Ectodermal cell (in vitro differentiated cells): ENCODE measurements around the gene BPI.

Source experiments
- H3K27ac ChIP-seq: 2 replicates; pipeline ENCODE4 v1.7.0; 2013; ENCODE audit warnings: mild to moderate bottlenecking, low read depth, low read length; ENCODE audit not compliant: insufficient read depth, poor library complexity, severe bottlenecking
- H3K27me3 ChIP-seq: 2 replicates; pipeline ENCODE4 v1.7.0; 2013; ENCODE audit warnings: mild to moderate bottlenecking, low read length; ENCODE audit not compliant: insufficient read depth, control insufficient read depth, poor library complexity, severe bottlenecking
- H3K36me3 ChIP-seq: one replicate; pipeline ENCODE4 v1.7.0; 2013; ENCODE audit warnings: low read length; ENCODE audit not compliant: control insufficient read depth, insufficient read depth
- H3K4me1 ChIP-seq: one replicate; pipeline ENCODE4 v1.7.0; 2013; ENCODE audit warnings: low read length; ENCODE audit not compliant: control insufficient read depth, insufficient read depth
- H3K4me3 ChIP-seq: 2 replicates; pipeline ENCODE4 v1.7.0; 2013; ENCODE audit warnings: low read depth, low read length, control low read depth; ENCODE audit not compliant: insufficient read depth
- H3K9me3 ChIP-seq: 2 replicates; pipeline ENCODE4 v1.7.0; 2013; ENCODE audit warnings: mild to moderate bottlenecking, low read length, moderate library complexity; ENCODE audit not compliant: control insufficient read depth
- WGBS, 2 experiments: methylation state at CpG; one replicate each; pipeline ENCODE4 v1.1.7; 2013; ENCODE audit warnings: missing lambda C conversion rate in 2 of 2; 5-methylcytosine and 5-hydroxymethylcytosine counted together

The BPI gene

DNA sequence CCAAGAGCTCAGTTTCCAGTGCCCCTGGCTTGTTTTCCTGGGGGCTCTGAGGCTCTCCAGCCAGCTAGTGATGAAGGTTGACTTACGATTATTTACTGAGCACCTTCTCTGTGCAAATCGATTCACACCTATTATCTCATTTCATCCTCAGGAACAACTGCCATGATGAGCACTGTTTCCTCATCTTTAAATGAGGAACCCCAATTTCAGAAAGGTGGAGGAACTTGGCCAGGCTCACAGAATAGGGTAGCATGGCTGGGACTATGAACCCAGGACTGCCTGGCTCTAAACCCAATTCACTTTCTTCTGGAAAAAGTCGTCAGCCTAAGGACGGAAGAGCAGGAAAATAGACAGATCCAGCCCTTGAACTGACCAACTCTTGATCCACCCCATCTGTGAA lies 3.5 kb upstream of the BPI start:
- H3K4me1 ChIP-seq = no peaks in the 10 kb centered on the region
- WGBS, 2 experiments = 92 to 97% methylated on average over 4 of the region's 4 CpGs
- no peaks in the 10 kb centered on the region for H3K36me3 ChIP-seq
- no peaks in the 10 kb centered on the region for H3K27me3 ChIP-seq
- no peaks in the 10 kb centered on the region for H3K9me3 ChIP-seq
- no peak overlapping the region for H3K4me3 ChIP-seq
- H3K27ac ChIP-seq = no peak overlapping the region

DNA sequence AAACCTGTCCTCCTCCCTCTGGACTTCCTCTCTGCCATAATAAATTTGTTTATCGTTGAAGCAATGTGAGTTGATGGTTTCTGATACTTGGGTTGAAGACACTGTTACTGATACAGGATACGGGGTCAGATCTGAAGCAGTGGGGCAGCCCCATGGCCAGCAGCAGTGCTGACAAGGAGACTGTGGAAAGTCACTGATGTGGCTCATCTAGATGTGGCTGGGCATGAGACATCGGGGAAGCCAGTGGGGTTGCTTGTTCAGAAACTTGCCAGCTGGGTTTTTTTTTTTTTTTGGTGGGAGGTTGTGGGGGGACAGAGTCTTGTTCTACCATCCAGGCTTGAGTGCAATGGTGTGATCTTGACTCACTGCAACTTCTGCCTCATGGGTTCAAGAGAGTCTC lies 2.6 kb upstream of the BPI start:
- Histone ChIP-seq H3K27me3 (no peaks in the 10 kb centered on the region), H3K4me3 (no peak overlapping the region), H3K9me3 (no peaks in the 10 kb centered on the region), H3K36me3 (no peaks in the 10 kb centered on the region), H3K4me1 (no peaks in the 10 kb centered on the region), H3K27ac (no peak overlapping the region)
- WGBS, 2 experiments = 94 to 95% methylated on average over 3 of the region's 3 CpGs

DNA sequence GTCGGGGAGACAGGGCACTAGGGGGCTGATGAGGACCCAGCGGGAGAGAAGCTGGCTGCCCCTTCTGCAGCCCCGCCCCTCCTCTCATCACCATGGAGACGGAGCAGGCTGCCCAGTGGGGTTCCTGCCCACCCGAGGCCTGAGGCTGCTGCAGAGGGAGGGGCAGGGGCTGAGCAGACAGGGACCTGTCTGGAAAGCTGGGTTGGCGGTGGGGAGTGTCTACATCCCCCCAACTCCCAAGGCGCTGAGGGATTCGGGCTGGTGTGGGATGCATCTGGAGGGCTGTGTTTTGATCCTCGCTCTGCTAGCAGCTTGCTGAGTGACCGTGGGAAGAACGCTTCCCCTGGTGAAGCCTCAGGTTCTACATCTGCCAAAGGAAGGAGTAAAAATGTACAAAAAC lies 1.2 kb upstream of the BPI start:
- WGBS, 2 experiments = 33 to 39% methylated on average over 11 of the region's 11 CpGs
- H3K36me3 ChIP-seq = no peaks in the 10 kb centered on the region
- H3K27ac ChIP-seq = no peak overlapping the region
- no peaks in the 10 kb centered on the region for H3K27me3 ChIP-seq
- peaks cover 4% of the 10 kb centered on the region for H3K4me1 ChIP-seq
- no peak overlapping the region for H3K4me3 ChIP-seq
- no peaks in the 10 kb centered on the region for H3K9me3 ChIP-seq

DNA sequence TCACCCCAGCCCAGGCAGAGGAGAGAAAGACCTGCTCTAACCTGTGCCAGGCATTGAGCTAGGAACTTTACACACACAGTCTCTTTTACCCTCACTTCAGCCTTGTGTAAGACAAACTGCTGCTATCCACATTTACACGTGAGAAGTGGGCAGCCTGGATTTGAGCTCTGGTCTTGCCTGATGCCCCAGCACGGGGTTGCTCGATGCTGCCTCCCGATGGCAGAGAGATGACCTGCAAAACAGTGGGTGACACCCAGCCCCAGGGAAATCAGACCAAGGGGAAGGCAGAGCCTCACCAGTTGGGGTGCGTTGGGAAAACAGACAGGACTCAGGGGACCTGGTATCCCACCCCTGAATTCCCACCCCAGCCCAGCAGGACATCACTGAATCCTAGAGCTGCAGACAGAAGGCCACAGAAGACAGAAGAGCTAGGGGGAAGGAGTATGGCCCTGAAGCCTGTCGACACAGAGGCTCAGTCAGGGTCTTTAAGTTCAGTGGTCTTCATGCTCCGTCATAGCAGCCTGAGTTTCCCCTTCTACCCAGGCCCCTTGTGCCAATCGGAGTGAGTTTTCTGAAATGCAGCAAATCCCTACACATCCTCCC lies 990 bp downstream of the BPI start:
- no peak overlapping the region for H3K27ac ChIP-seq

DNA sequence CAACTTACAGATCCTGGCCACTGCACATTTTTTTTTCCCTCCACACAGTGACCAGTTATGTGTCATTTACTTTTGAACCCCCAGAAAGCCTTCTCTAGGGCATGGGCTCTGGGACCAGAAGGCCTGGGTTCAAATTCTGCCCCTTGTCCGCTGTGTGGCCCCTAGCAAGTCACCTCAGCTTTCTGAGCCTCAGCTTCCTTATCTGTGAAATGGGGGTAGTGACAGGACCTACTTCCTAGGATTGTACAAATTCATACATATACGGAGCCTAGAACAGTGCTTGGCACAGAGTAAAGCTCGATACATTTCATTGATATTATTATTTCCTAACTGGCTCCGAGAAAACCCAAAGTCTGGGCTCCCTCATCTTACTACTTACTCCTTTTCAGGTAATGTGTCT lies 1.6 kb downstream of the BPI start:
- H3K4me1 ChIP-seq = peaks cover 4% of the 10 kb centered on the region
- H3K27ac ChIP-seq = no peak overlapping the region
- 94 to 98% methylated on average over 4 of the region's 4 CpGs for WGBS, 2 experiments
- H3K9me3 ChIP-seq = no peaks in the 10 kb centered on the region
- no peak overlapping the region for H3K4me3 ChIP-seq
- H3K27me3 ChIP-seq = no peaks in the 10 kb centered on the region
- H3K36me3 ChIP-seq = no peaks in the 10 kb centered on the region

More for the DNA sequence above, 990 bp downstream of the BPI start:
- Histone ChIP-seq H3K36me3 (no peaks in the 10 kb centered on the region), H3K9me3 (no peaks in the 10 kb centered on the region), H3K4me1 (peaks cover 4% of the 10 kb centered on the region), H3K27me3 (no peaks in the 10 kb centered on the region), H3K4me3 (no peak overlapping the region)
- WGBS, 2 experiments = 64 to 69% methylated on average over 8 of the region's 8 CpGs

DNA sequence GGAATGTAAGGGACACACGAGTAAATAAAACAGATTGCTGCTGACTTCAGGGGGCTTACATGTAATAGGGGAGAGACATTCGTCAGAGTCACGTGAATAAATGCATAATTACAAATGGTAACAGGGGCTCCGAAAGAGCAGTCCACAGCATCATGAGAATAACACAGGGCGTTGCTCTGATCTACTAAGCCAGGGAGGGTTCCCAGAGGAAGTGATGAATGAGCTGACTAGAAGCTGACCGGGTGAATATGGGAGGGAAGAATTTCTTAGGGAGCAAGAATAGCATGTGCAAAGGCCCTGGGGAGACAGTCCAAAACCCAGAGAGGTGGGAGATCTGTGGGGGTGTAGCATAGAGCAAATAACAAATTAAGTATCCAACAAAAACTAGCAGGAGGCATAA lies 2.4 kb downstream of the BPI start:
- Histone ChIP-seq H3K4me3 (no peak overlapping the region), H3K27me3 (no peaks in the 10 kb centered on the region)
- WGBS, 2 experiments = 91 to 94% methylated on average over 6 of the region's 6 CpGs

DNA sequence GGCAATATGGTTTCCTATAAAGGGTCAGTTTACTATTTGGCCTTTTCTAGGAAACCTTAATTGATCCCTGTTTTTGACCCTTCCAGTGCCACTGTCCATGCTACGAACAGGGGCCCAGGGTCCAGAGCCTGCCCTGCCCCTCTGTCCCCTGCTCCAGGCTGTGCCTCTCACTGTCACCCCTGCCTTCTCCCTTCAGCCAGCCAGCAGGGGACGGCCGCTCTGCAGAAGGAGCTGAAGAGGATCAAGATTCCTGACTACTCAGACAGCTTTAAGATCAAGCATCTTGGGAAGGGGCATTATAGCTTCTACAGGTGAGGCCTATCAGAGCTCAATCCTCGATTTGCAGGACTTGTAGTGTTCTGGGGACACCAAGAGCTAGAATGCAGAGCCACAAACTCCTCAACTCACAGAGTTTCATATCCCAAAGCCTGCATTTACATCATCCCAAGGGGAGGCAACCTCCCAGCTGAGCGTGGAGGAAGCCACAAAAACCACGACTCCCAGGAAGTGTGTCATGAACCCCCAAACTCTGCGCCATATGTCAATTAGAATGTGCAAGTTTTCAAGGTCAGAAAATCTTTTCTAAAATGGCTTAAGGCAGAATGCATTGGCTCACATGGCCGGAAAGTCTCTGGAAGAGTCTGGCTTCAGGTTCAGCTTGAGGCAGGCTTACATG lies 3.6 kb downstream of the BPI start:
- Histone ChIP-seq H3K4me1 (peaks cover 4% of the 10 kb centered on the region), H3K27ac (no peak overlapping the region), H3K9me3 (no peaks in the 10 kb centered on the region), H3K4me3 (no peak overlapping the region), H3K27me3 (no peaks in the 10 kb centered on the region), H3K36me3 (no peaks in the 10 kb centered on the region)
- 82 to 88% methylated on average over 8 of the region's 8 CpGs for WGBS, 2 experiments

More for the DNA sequence above, 2.4 kb downstream of the BPI start:
- H3K36me3 ChIP-seq = no peaks in the 10 kb centered on the region
- H3K9me3 ChIP-seq = no peaks in the 10 kb centered on the region
- H3K27ac ChIP-seq = no peak overlapping the region
- H3K4me1 ChIP-seq = peaks cover 4% of the 10 kb centered on the region

DNA sequence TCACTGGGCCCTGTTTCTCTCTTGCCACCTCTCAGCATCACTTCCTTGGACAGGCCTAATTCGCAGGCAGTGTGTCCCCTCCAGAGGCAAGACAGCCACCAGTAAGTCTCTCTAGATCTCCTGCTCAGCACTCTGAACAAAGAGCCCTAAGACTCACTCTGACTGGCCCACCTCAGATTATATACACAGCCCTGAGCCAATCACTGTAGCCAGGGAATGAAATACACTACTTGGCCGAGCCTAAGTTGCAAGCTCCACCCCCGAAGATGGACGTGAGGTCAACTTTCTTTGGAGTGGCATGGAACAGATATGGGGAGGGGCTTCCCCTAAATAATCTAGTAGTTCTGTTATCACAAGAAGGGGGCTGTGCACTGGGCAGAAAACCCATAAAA lies 4.1 kb downstream of the BPI start:
- Histone ChIP-seq H3K4me3 (no peak overlapping the region), H3K27me3 (no peaks in the 10 kb centered on the region)

DNA sequence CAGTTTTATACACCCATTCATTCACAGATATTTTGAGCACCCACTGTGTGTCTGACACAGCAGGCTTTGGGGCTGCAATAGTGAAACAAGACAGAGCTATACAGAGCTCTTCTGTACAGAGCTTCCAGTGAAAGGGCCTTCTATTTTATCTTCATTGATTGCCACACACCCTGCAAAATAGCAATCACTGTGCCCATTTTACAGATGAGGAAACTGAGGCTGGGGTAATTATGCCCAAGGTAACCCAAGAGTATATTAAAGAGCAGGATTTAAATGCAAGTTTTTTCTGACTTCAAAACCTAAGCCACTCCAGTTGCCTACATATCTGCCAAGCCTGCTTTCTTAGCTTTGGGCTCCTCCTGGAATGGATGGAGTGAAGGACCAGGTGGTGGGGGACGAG lies 4.5 kb downstream of the BPI start:
- Histone ChIP-seq H3K4me3 (no peak overlapping the region), H3K9me3 (no peaks in the 10 kb centered on the region), H3K27me3 (no peaks in the 10 kb centered on the region), H3K36me3 (no peaks in the 10 kb centered on the region), H3K27ac (no peak overlapping the region), H3K4me1 (peaks cover 4% of the 10 kb centered on the region)
- WGBS, 2 experiments = 60 to 65% methylated on average over 1 of the region's 1 CpG

More for the DNA sequence above, 4.1 kb downstream of the BPI start:
- H3K9me3 ChIP-seq = no peaks in the 10 kb centered on the region
- no peaks in the 10 kb centered on the region for H3K36me3 ChIP-seq
- no peak overlapping the region for H3K27ac ChIP-seq
- peaks cover 4% of the 10 kb centered on the region for H3K4me1 ChIP-seq
- 74 to 78% methylated on average over 4 of the region's 4 CpGs for WGBS, 2 experiments

DNA sequence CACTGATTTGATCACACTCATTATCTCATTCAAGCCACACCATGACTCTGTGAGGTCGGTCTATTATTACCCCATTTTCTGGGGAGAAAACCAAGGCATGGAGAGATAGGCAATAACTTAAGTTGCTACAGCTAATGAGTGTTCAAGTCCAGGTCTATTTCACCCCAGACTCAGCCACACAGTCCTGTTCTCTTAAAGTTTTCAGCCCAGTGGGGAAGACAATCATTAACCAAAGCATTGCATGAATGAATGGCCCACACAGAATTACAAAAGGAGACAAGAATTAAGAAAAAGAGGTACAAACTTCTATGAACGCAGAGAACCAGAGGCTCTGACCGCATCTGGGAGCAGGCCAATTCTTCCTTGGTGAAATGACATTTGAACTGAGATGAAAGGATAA lies 7.1 kb downstream of the BPI start:
- 87 to 91% methylated on average over 3 of the region's 3 CpGs for WGBS, 2 experiments
- no peak overlapping the region for H3K27ac ChIP-seq

More for the DNA sequence above, 7.1 kb downstream of the BPI start:
- Histone ChIP-seq H3K9me3 (no peaks in the 10 kb centered on the region), H3K4me1 (peaks cover 4% of the 10 kb centered on the region), H3K36me3 (no peaks in the 10 kb centered on the region), H3K4me3 (no peak overlapping the region), H3K27me3 (no peaks in the 10 kb centered on the region)
